ENCODE measurements around the gene CYGB. TPM values are rescaled to one million over a fixed set of nuclear protein-coding genes. Genes with fewer than 3 reads are reported as not detected.

CYGB gene
- total RNA-seq, 1 donor from 2014 or later = 10.0 TPM

- no peaks in the 10 kb centered on the region for H3K9me3 Mint-ChIP-seq
- no peak for TF ChIP-seq CTCF (conservative IDR thresholded peaks at IDR 0.05)
- no peak for DNase-seq (ENCODE audit: extremely low spot score, unreplicated experiment)
- H3K4me1 Mint-ChIP-seq (ENCODE audit: unreplicated experiment) = peaks cover 10% of the 10 kb centered on the region
- H3K36me3 Mint-ChIP-seq = no peaks in the 10 kb centered on the region
- H3K27ac Mint-ChIP-seq = no peak overlapping the region
- no peak overlapping the region for H3K4me3 Mint-ChIP-seq
- no peaks in the 10 kb centered on the region for H3K27me3 Mint-ChIP-seq
These were observed 56.3 kb downstream of the CYGB start for GRCh38 chr17:76481071-76481655.

GRCh38 chr17:76480632-76481031 lies 56.9 kb downstream of the CYGB start:
- Mint-ChIP-seq H3K4me3 (no peak overlapping the region), H3K27me3 (no peaks in the 10 kb centered on the region), H3K36me3 (no peaks in the 10 kb centered on the region), H3K27ac (peak overlapping the region; percentile 66), H3K9me3 (no peaks in the 10 kb centered on the region), H3K4me1 (ENCODE audit: unreplicated experiment) (peaks cover 10% of the 10 kb centered on the region)
- DNase-seq (ENCODE audit: extremely low spot score, unreplicated experiment) = no peak
- TF ChIP-seq CTCF (conservative IDR thresholded peaks at IDR 0.05) = no peak

- Mint-ChIP-seq H3K27ac (no peak overlapping the region), H3K4me3 (no peak overlapping the region), H3K9me3 (no peaks in the 10 kb centered on the region), H3K27me3 (no peaks in the 10 kb centered on the region), H3K4me1 (ENCODE audit: unreplicated experiment) (peaks cover 9% of the 10 kb centered on the region), H3K36me3 (no peaks in the 10 kb centered on the region)
- DNase-seq (ENCODE audit: extremely low spot score, unreplicated experiment) = no peak
- TF ChIP-seq CTCF (conservative IDR thresholded peaks at IDR 0.05) = no peak
These were observed 57.9 kb downstream of the CYGB start for GRCh38 chr17:76479515-76480060.

- peaks cover 5% of the 10 kb centered on the region for H3K4me1 Mint-ChIP-seq (ENCODE audit: unreplicated experiment)
- no peak for DNase-seq (ENCODE audit: extremely low spot score, unreplicated experiment)
- H3K4me3 Mint-ChIP-seq = no peak overlapping the region
- H3K27me3 Mint-ChIP-seq = no peaks in the 10 kb centered on the region
- H3K9me3 Mint-ChIP-seq = no peaks in the 10 kb centered on the region
- no peak for TF ChIP-seq CTCF (conservative IDR thresholded peaks at IDR 0.05)
- no peak overlapping the region for H3K27ac Mint-ChIP-seq
- no peaks in the 10 kb centered on the region for H3K36me3 Mint-ChIP-seq
These were observed 58.6 kb downstream of the CYGB start for GRCh38 chr17:76478730-76479514.

- H3K27me3 Mint-ChIP-seq = no peaks in the 10 kb centered on the region
- H3K27ac Mint-ChIP-seq = no peak overlapping the region
These were observed 59.4 kb downstream of the CYGB start for GRCh38 chr17:76478097-76478496.

More at GRCh38 chr17:76478097-76478496, 59.4 kb downstream of the CYGB start:
- Mint-ChIP-seq H3K9me3 (no peaks in the 10 kb centered on the region), H3K4me3 (no peak overlapping the region), H3K36me3 (no peaks in the 10 kb centered on the region), H3K4me1 (ENCODE audit: unreplicated experiment) (peaks cover 5% of the 10 kb centered on the region)
- DNase-seq (ENCODE audit: extremely low spot score, unreplicated experiment) = no peak
- TF ChIP-seq CTCF (conservative IDR thresholded peaks at IDR 0.05) = no peak

Data from type B pancreatic cell (in vitro differentiated cells).